IMR-90 (cell line): ENCODE results near the gene UFSP1. TPM values are rescaled to one million over a fixed set of nuclear protein-coding genes. Genes with fewer than 3 reads are reported as not detected.

Source experiments
- ATAC-seq: fragments of 200-7000 bp; cut with Tn5 transposase; 2 replicates; pipeline ENCODE4 v1.9.1; 2020; ENCODE audit warnings: low read depth, mild to moderate bottlenecking, moderate library complexity
- BruUV-seq: library from RNA; stranded (reverse); fragments of 400-500 nt; replicated peaks from 2 replicates; lab custom pipeline; 2021; lab: Mats Ljungman, UMichigan
- CTCF ChIA-PET: fragments of 300-600 bp; formaldehyde crosslinking; extraction: SDS; loops from one replicate; lab custom pipeline; 2021; ENCODE audit warnings: antibody characterized with exemption; lab: Yijun Ruan, JAX
- POLR2A ChIA-PET: fragments of 300-600 bp; sonication (Branson Sonifier 250); formaldehyde crosslinking; loops from one replicate; lab custom pipeline; 2022; ENCODE audit warnings: antibody characterized with exemption; ENCODE audit not compliant: unreplicated experiment; lab: Charles Lee
- DNase-seq: peaks from one replicate; pipeline ENCODE4 v3.0.0; 2013
- H2AFZ ChIP-seq: replicated peaks from 2 replicates; pipeline ENCODE3; 2013; ENCODE audit warnings: low read length, mild to moderate bottlenecking; ENCODE audit not compliant: poor library complexity
- H2AK5ac ChIP-seq: 2 replicates; pipeline ENCODE4 v1.6.1; 2013; ENCODE audit warnings: low read depth, low read length, inconsistent platforms
- H2AK9ac ChIP-seq: replicated peaks from 2 replicates; pipeline ENCODE3; 2013; ENCODE audit warnings: mild to moderate bottlenecking, low read depth, low read length, moderate library complexity; ENCODE audit not compliant: poor library complexity
- H2BK120ac ChIP-seq: 2 replicates; pipeline ENCODE4 v1.6.1; 2013; ENCODE audit warnings: low read depth, low read length, inconsistent platforms
- H2BK15ac ChIP-seq: 3 replicates; pipeline ENCODE4 v1.6.1; 2013; ENCODE audit warnings: low read depth, low read length, inconsistent platforms
- H2BK20ac ChIP-seq: 2 replicates; pipeline ENCODE4 v1.6.1; 2013; ENCODE audit warnings: low read depth, mild to moderate bottlenecking, inconsistent platforms, low read length, moderate library complexity
- H2BK5ac ChIP-seq: 2 replicates; pipeline ENCODE4 v1.6.1; 2013; ENCODE audit warnings: mild to moderate bottlenecking, low read depth, low read length, inconsistent platforms; ENCODE audit not compliant: poor library complexity, severe bottlenecking
- H3K14ac ChIP-seq: replicated peaks from 2 replicates; pipeline ENCODE4 v1.6.1; 2013; ENCODE audit warnings: low read depth, low read length, inconsistent platforms
- H3K18ac ChIP-seq: 2 replicates; pipeline ENCODE4 v1.6.1; 2013; ENCODE audit warnings: low read depth, low read length, control low read depth
- H3K23ac ChIP-seq: 2 replicates; pipeline ENCODE4 v1.6.1; 2013; ENCODE audit warnings: low read depth, low read length, inconsistent platforms
- H3K27ac ChIP-seq: 2 replicates; pipeline ENCODE4 v1.5.1; 2013; ENCODE audit warnings: mild to moderate bottlenecking, control low read depth, low read length; ENCODE audit not compliant: insufficient read depth
- H3K27me3 ChIP-seq: 2 replicates; pipeline ENCODE4 v1.6.1; 2013; ENCODE audit warnings: low read length; ENCODE audit not compliant: control insufficient read depth, insufficient read depth
- H3K36me3 ChIP-seq: 2 replicates; pipeline ENCODE4 v1.6.1; 2013; ENCODE audit warnings: low read length, mixed read lengths; ENCODE audit not compliant: control insufficient read depth, insufficient read depth
- H3K4ac ChIP-seq: 2 replicates; pipeline ENCODE4 v1.6.1; 2013; ENCODE audit warnings: low read depth, low read length, inconsistent platforms
- H3K4me1 ChIP-seq: 2 replicates; pipeline ENCODE4 v1.6.1; 2013; ENCODE audit warnings: low read length, mixed read lengths; ENCODE audit not compliant: control insufficient read depth, insufficient read depth
- H3K4me2 ChIP-seq: 2 replicates; pipeline ENCODE4 v1.6.1; 2013; ENCODE audit warnings: low read depth, mild to moderate bottlenecking, control low read depth, low read length, moderate library complexity
- H3K4me3 ChIP-seq: 2 replicates; pipeline ENCODE4 v1.5.1; 2013; ENCODE audit warnings: low read depth, mild to moderate bottlenecking, control low read depth, low read length, moderate library complexity; ENCODE audit not compliant: insufficient read depth
- H3K56ac ChIP-seq: 2 replicates; pipeline ENCODE4 v1.6.1; 2013; ENCODE audit warnings: low read length, inconsistent platforms; ENCODE audit not compliant: insufficient read depth; ENCODE audit errors: extremely low read depth
- H3K79me1 ChIP-seq, 2 experiments: 2 replicates each; pipeline ENCODE4 v1.6.1; 2013; ENCODE audit warnings: low read length in 2 of 2, inconsistent platforms in 1 of 2, low read depth in 1 of 2
- H3K9ac ChIP-seq: 2 replicates; pipeline ENCODE4 v1.6.1; 2013; ENCODE audit warnings: low read depth, low read length, control low read depth
- H3K9me1 ChIP-seq: 2 replicates; pipeline ENCODE4 v1.6.1; 2013; ENCODE audit warnings: low read length, inconsistent platforms; ENCODE audit not compliant: insufficient read depth
- H3K9me3 ChIP-seq: 2 replicates; pipeline ENCODE4 v1.6.1; 2013; ENCODE audit warnings: low read length; ENCODE audit not compliant: control insufficient read depth, insufficient read depth
- H4K20me1 ChIP-seq: 2 replicates; pipeline ENCODE4 v1.6.1; 2013; ENCODE audit warnings: low read length, inconsistent platforms; ENCODE audit not compliant: insufficient read depth
- H4K5ac ChIP-seq: 2 replicates; pipeline ENCODE4 v1.6.1; 2013; ENCODE audit warnings: mild to moderate bottlenecking, low read depth, low read length, control low read depth
- H4K8ac ChIP-seq, 2 experiments: 2 replicates each; pipeline ENCODE4 v1.6.1; 2013; ENCODE audit warnings: low read depth in 2 of 2, low read length in 2 of 2, control low read depth in 1 of 2, inconsistent platforms in 1 of 2
- H4K91ac ChIP-seq: 2 replicates; pipeline ENCODE4 v1.6.1; 2013; ENCODE audit warnings: low read depth, low read length, inconsistent platforms; ENCODE audit not compliant: insufficient read depth
- BHLHE40 ChIP-seq: fragments of 150-350 bp; IDR thresholded peaks from 2 replicates; pipeline ENCODE4 v1.6.1; 2016; ENCODE audit warnings: mild to moderate bottlenecking, low read depth, low read length
- CEBPB ChIP-seq: IDR thresholded peaks from 2 replicates; pipeline ENCODE4 v1.6.1; 2012; ENCODE audit warnings: low read depth, low read length, improper control_type of control experiment
- CHD1 ChIP-seq: IDR thresholded peaks from 2 replicates; pipeline ENCODE4 v1.6.1; 2012; ENCODE audit warnings: low read depth, low read length, improper control_type of control experiment
- FOS ChIP-seq: fragments of 150-350 bp; IDR thresholded peaks from 2 replicates; pipeline ENCODE4 v1.6.1; 2016; ENCODE audit warnings: low read depth, low read length
- MAFK ChIP-seq: IDR thresholded peaks from 2 replicates; pipeline ENCODE4 v1.6.1; 2012; ENCODE audit warnings: low read depth, low read length, improper control_type of control experiment
- MAZ ChIP-seq: IDR thresholded peaks from 2 replicates; pipeline ENCODE4 v1.6.1; 2012; ENCODE audit warnings: low read depth, mild to moderate bottlenecking, low read length, improper control_type of control experiment, moderate library complexity, borderline replicate concordance
- MXI1 ChIP-seq: IDR thresholded peaks from 2 replicates; pipeline ENCODE4 v1.6.1; 2012; ENCODE audit warnings: low read depth, mild to moderate bottlenecking, low read length, moderate library complexity, borderline replicate concordance
- NFE2L2 ChIP-seq: fragments of 150-350 bp; IDR thresholded peaks from 2 replicates; pipeline ENCODE4 v1.6.1; 2016; ENCODE audit warnings: low read depth, mild to moderate bottlenecking, low read length
- POLR2A ChIP-seq: IDR thresholded peaks from 2 replicates; pipeline ENCODE4 v1.6.1; 2012; ENCODE audit warnings: mild to moderate bottlenecking, low read depth, low read length
- SMC3 ChIP-seq: fragments of 150-350 bp; IDR thresholded peaks from 2 replicates; pipeline ENCODE4 v1.6.1; 2016; ENCODE audit warnings: low read depth, mild to moderate bottlenecking, antibody characterized with exemption, low read length, moderate library complexity
- USF2 ChIP-seq: fragments of 150-350 bp; IDR thresholded peaks from 2 replicates; pipeline ENCODE4 v1.6.1; 2017; ENCODE audit warnings: mild to moderate bottlenecking, antibody characterized with exemption, low read length, low read depth
- WGBS, 2 experiments: methylation state at CpG; one replicate each; pipeline versions ENCODE4 v1.1.5 to v1.1.7; 2013; ENCODE audit warnings: missing lambda C conversion rate in 2 of 2; ENCODE audit not compliant: insufficient read length in 1 of 2; ENCODE audit errors: extremely low coverage in 2 of 2; 5-methylcytosine and 5-hydroxymethylcytosine counted together
- dilution Hi-C: fragments of 300-500 bp; cut with HindIII; formaldehyde crosslinking; loops from one replicate; pipeline ENCODE4 v1.14.3; 2018; ENCODE audit warnings: low sequenced_read_pairs; ENCODE audit not compliant: unreplicated experiment
- in situ Hi-C: fragments of 300-500 bp; cut with MboI; formaldehyde crosslinking; loops from 3 replicates; pipeline ENCODE4 v1.14.3; 2019; ENCODE audit warnings: low sequenced_read_pairs, inconsistent platforms, mixed read lengths
- intact Hi-C: fragments of 100-400 bp; cut with micrococcal nuclease; formaldehyde crosslinking; loops from 2 replicates; pipeline ENCODE4 v1.10.0; 2022
- polyA plus RNA-seq, 3 experiments: library from polyadenylated mRNA; depleted of rRNA; stranded (reverse); fragments of >200 nt; gene quantifications; 2 replicates each; pipeline ENCODE4 v1.2.3, GENCODE V29; 2012; ENCODE audit warnings: low replicate concordance in 1 of 3
- total RNA-seq: library from RNA; depleted of rRNA; stranded (reverse); fragments of >200 nt; gene quantifications from 2 replicates; pipeline ENCODE4 v1.2.3, GENCODE V29; 2012

The UFSP1 gene
- total and polyA plus RNA-seq, 2 of the 4 experiments (the other 2 are of a cell fraction): 0.36 to 1.0 TPM

DNA sequence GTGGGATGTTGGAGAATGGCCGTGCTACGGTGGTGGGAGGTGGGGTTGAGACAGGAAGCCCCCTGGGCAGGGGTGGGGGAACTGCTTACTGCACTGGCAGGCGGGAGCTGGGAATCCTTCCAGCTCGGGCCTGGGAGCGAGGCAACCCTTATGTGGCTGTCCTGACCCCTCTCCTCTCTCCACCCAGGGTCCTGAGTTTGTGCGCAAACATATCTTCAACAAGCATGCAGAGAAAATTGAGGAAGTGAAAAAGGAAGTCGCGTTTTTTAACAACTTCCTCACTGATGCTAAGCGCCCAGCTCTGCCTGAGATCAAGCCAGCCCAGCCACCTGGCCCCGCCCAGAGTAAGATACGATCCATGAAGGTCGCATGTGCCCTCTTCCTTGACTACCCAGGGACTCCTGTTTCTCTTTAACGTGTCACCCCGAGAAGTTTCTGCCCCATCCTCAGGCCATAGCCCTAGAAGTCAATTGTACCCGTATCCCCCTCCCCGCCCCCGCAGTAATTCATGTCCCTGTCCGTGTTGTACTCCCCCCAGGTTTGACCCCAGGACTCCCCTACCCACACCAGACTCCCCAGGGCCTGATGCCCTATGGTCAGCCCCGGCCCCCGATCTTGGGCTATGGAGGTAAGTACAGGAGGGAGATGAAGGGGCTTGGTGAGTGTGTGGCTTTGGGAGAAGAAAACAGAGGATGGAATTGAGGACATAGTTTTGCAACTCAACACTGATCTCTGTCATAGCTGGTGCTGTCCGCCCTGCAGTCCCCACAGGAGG, 1.8 kb downstream of the UFSP1 start:
- TSS peak; percentile 83 for BruUV-seq
- Histone ChIP-seq H3K9me1 (peaks cover 3% of the 10 kb centered on the region; the same call in 1 of the 2 replicates), H3K27ac (no peak overlapping the region), H3K56ac (no peak overlapping the region), H3K27me3 (no peaks in the 10 kb centered on the region), H4K91ac (no peak overlapping the region), H3K4me1 (peaks cover 16% of the 10 kb centered on the region), H2AK9ac (no peak overlapping the region), H4K5ac (no peak overlapping the region), H3K14ac (no peak overlapping the region), H3K18ac (no peak overlapping the region), H4K20me1 (peaks cover 15% of the 10 kb centered on the region; the same call in 1 of the 2 replicates), H2BK20ac (no peak overlapping the region), H3K4me3 (no peak overlapping the region), H3K4me2 (no peak overlapping the region), H4K8ac (no peak overlapping the region), H2BK120ac (no peak overlapping the region), H3K4ac (no peak overlapping the region), H3K79me1 (peaks cover 25 to 54% of the 10 kb centered on the region in 2 experiments), H2AK5ac (no peak overlapping the region), H2BK15ac (no peak overlapping the region), H3K9me3 (no peaks in the 10 kb centered on the region), H3K23ac (no peak overlapping the region), H3K36me3 (peaks cover 58% of the 10 kb centered on the region), H2BK5ac (no peak overlapping the region), H3K9ac (no peak overlapping the region), H2AFZ (no peak overlapping the region)
- no peak for TF ChIP-seq MXI1
- TF ChIP-seq BHLHE40: no peak
- TF ChIP-seq POLR2A: no peak
- TF ChIP-seq USF2: no peak
- TF ChIP-seq SMC3: no peak
- TF ChIP-seq MAZ: no peak
- TF ChIP-seq MAFK: no peak
- no peak for TF ChIP-seq CHD1
- no peak for TF ChIP-seq CEBPB
- no peak for TF ChIP-seq NFE2L2
- TF ChIP-seq FOS: no peak
- dilution Hi-C loops (no loop called here), in situ Hi-C loops (no loop called here), intact Hi-C loops (no loop called here)
- no peak for DNase-seq
- ATAC-seq: no peak
- 84% methylated on average over 6 of the region's 21 CpGs; no CpG with 5 or more reads in 1 of the 2 experiments for WGBS, 2 experiments
- CTCF ChIA-PET: no interaction called here
- POLR2A ChIA-PET: interaction anchor here (0.9 to 1.4 kb wide), 3 partner anchors 11 to 13 kb away, joined by 3 to 4 read pairs (median 4); partner anchors contain the start of gene SRRT
